GM18511 (cell line): ENCODE data around the gene ZMYND8.
A peak's percentile ranks its signal among the peaks of the same experiment; 100 is the strongest.
"Not testable (repeated sequence)": the region's sequence is repeated elsewhere in the genome, so short reads cannot be mapped to it uniquely, and the experiment has no call there.

Source experiments
- ATAC-seq: cut with Tn5 transposase; IDR thresholded peaks from one replicate; pipeline ENCODE4 v1.9.1; 2021; ENCODE audit warnings: mild to moderate bottlenecking, moderate library complexity; ENCODE audit not compliant: unreplicated experiment

The ZMYND8 gene

GRCh38 chr20:47373206-47373733 is 16.8 kb upstream of the ZMYND8 start:
- no peak for ATAC-seq

GRCh38 chr20:47370850-47371782 is 14.6 kb upstream of the ZMYND8 start:
- ATAC-seq, result no peak

GRCh38 chr20:47370214-47370613 is 13.7 kb upstream of the ZMYND8 start:
- ATAC-seq, result no peak

GRCh38 chr20:47368301-47368700 is 11.8 kb upstream of the ZMYND8 start:
- ATAC-seq, result no peak

- ATAC-seq, result not testable (repeated sequence)
Observed at GRCh38 chr20:47366301-47366700, 9.8 kb upstream of the ZMYND8 start.

- no peak for ATAC-seq
Observed at GRCh38 chr20:47365023-47365764, 8.7 kb upstream of the ZMYND8 start.

- ATAC-seq, result no peak
Observed at GRCh38 chr20:47362361-47363219, 6.1 kb upstream of the ZMYND8 start.

- no peak for ATAC-seq
Observed at GRCh38 chr20:47361057-47361915, 4.8 kb upstream of the ZMYND8 start.

- ATAC-seq, result no peak
Observed at GRCh38 chr20:47360297-47361056, 4.0 kb upstream of the ZMYND8 start.

- no peak for ATAC-seq
Observed at GRCh38 chr20:47359530-47360296, 3.2 kb upstream of the ZMYND8 start.

- ATAC-seq, result no peak
Observed at GRCh38 chr20:47358672-47359529, 2.4 kb upstream of the ZMYND8 start.

GRCh38 chr20:47358039-47358671 is 1.7 kb upstream of the ZMYND8 start:
- ATAC-seq, result no peak

- ATAC-seq, result peak; percentile 72
Observed at GRCh38 chr20:47357296-47358038, 968 bp upstream of the ZMYND8 start.

GRCh38 chr20:47356220-47356525 is 326 bp downstream of the ZMYND8 start:
- no peak for ATAC-seq

GRCh38 chr20:47355489-47356219 is 845 bp downstream of the ZMYND8 start:
- no peak for ATAC-seq
